A549 (cell line): Measurements from ENCODE around the gene ADAP1. TPM values are rescaled to one million over a fixed set of nuclear protein-coding genes. Genes with fewer than 3 reads are reported as not detected.

Experiments used
- ATAC-seq, 2 experiments: fragments of 200-7000 bp in 1 of 2; fragments of >200 bp in 1 of 2; cut with Nextera tagmentation in 1 of 2; cut with Tn5 transposase in 1 of 2; 3 replicates each; pipeline versions ENCODE4 v1.8.0 to v1.9.1; 2018 to 2020; ENCODE audit warnings: mild to moderate bottlenecking in 1 of 2, moderate library complexity in 1 of 2
- CTCF ChIA-PET: fragments of 300-600 bp; sonication (Branson Sonifier 250); formaldehyde crosslinking; extraction: SDS; loops from one replicate; lab custom pipeline; 2021; ENCODE audit warnings: antibody characterized with exemption, inconsistent platforms; lab: Yijun Ruan, JAX
- POLR2A ChIA-PET: fragments of 350-600 bp; formaldehyde crosslinking; extraction: SDS; loops from one replicate; lab custom pipeline; 2021; ENCODE audit warnings: antibody characterized with exemption, inconsistent platforms; lab: Yijun Ruan, JAX
- DNase-seq, 2 experiments: peaks; one replicate each; pipeline versions ENCODE4 v3.0.0 to v3.0.0-alpha.2; 2011 to 2016; ENCODE audit warnings: low read depth in 1 of 2, low spot score in 1 of 2
- FAIRE-seq: peaks from 2 replicates; lab custom pipeline; 2011; peaks lifted over from hg19 to GRCh38; lab: Jason Lieb, UNC
- H3K27ac ChIP-seq, 2 experiments: fragments of >200 bp; sonication (Bioruptor Twin); formaldehyde crosslinking; 3 replicates each; pipeline ENCODE4 v1.5.1; 2016 to 2017
- H3K4me1 ChIP-seq: fragments of >200 bp; sonication (Bioruptor Twin); formaldehyde crosslinking; 3 replicates; pipeline ENCODE4 v1.6.1; 2016
- H3K4me2 ChIP-seq: fragments of >200 bp; sonication (Bioruptor Twin); formaldehyde crosslinking; 3 replicates; pipeline ENCODE4 v1.6.1; 2016
- H3K4me3 ChIP-seq: fragments of >200 bp; sonication (Bioruptor Twin); formaldehyde crosslinking; 3 replicates; pipeline ENCODE4 v1.5.1; 2016
- H3K9me3 ChIP-seq: fragments of >200 bp; sonication (Bioruptor Twin); formaldehyde crosslinking; 3 replicates; pipeline ENCODE4 v1.6.1; 2016
- CBX8 ChIP-seq: fragments of 200-600 bp; sonication (generic); IDR thresholded peaks from 2 replicates; pipeline ENCODE4 v1.6.1; 2016
- EHF ChIP-seq: fragments of 250-450 bp; sonication (Bioruptor Pico); IDR thresholded peaks from 2 replicates; pipeline ENCODE4 v1.5.0; 2020; ENCODE audit warnings: mild to moderate bottlenecking
- EHMT2 ChIP-seq: fragments of 200-600 bp; sonication (generic); IDR thresholded peaks from 2 replicates; pipeline ENCODE4 v1.6.1; 2016; ENCODE audit warnings: antibody characterized with exemption, low read depth, mild to moderate bottlenecking, moderate library complexity
- ESRRA ChIP-seq: fragments of 150-350 bp; IDR thresholded peaks from 2 replicates; pipeline ENCODE4 v1.6.1; 2014; ENCODE audit warnings: mild to moderate bottlenecking, low read length, borderline replicate concordance
- FOSB ChIP-seq: fragments of 250-450 bp; sonication (Bioruptor Pico); IDR thresholded peaks from 2 replicates; pipeline ENCODE4 v1.5.0; 2020; ENCODE audit warnings: mild to moderate bottlenecking, moderate library complexity
- HOXA7 ChIP-seq: fragments of 250-450 bp; sonication (Bioruptor Pico); IDR thresholded peaks from 2 replicates; pipeline ENCODE4 v1.5.0; 2020; ENCODE audit warnings: mild to moderate bottlenecking, moderate library complexity
- JUN ChIP-seq, 2 experiments: fragments of >200 bp; sonication (Bioruptor Twin); formaldehyde crosslinking; IDR thresholded peaks; 2 replicates in 1 of 2; 3 replicates in 1 of 2; pipeline ENCODE4 v1.6.1; 2016 to 2017
- NR3C1 ChIP-seq: fragments of >200 bp; sonication (Bioruptor Twin); formaldehyde crosslinking; IDR thresholded peaks from 3 replicates; pipeline ENCODE4 v1.6.1; 2017
- PHF8 ChIP-seq: fragments of 200-600 bp; sonication (generic); IDR thresholded peaks from 2 replicates; pipeline ENCODE4 v1.6.1; 2016; ENCODE audit warnings: low read depth, mild to moderate bottlenecking, antibody characterized with exemption, moderate library complexity, borderline replicate concordance
- RAD21 ChIP-seq, 2 experiments: fragments of >200 bp in 1 of 2; sonication (Bioruptor Twin) in 1 of 2; formaldehyde crosslinking in 1 of 2; IDR thresholded peaks in 1 of 2; conservative IDR thresholded peaks in 1 of 2; 2 replicates in 1 of 2; 3 replicates in 1 of 2; pipeline ENCODE4 v1.6.1; 2012 to 2018; ENCODE audit warnings: inconsistent platforms in 1 of 2
- RARB ChIP-seq: fragments of 250-450 bp; sonication (Bioruptor Pico); IDR thresholded peaks from 2 replicates; pipeline ENCODE4 v1.8.0; 2021; ENCODE audit warnings: mild to moderate bottlenecking, moderate library complexity
- SMC3 ChIP-seq: fragments of >200 bp; sonication (Bioruptor Twin); formaldehyde crosslinking; IDR thresholded peaks from 3 replicates; pipeline ENCODE4 v1.6.1; 2018; ENCODE audit warnings: inconsistent platforms
- SREBF2 ChIP-seq: fragments of 450-650 bp; IDR thresholded peaks from 2 replicates; pipeline ENCODE4 v1.6.1; 2014; ENCODE audit warnings: mild to moderate bottlenecking, moderate library complexity
- TP53 ChIP-seq: fragments of 250-450 bp; sonication (Bioruptor Pico); IDR thresholded peaks from 2 replicates; pipeline ENCODE4 v1.5.0; 2021; ENCODE audit warnings: mild to moderate bottlenecking, moderate library complexity
- ZNF302 ChIP-seq: fragments of 250-450 bp; sonication (Bioruptor Pico); IDR thresholded peaks from 2 replicates; pipeline ENCODE4 v1.9.0; 2021; ENCODE audit warnings: inconsistent platforms, mild to moderate bottlenecking, moderate library complexity
- WGBS: methylation state at CpG from one replicate; pipeline ENCODE4 v1.1.6; 2017; ENCODE audit errors: missing lambda C conversion rate; 5-methylcytosine and 5-hydroxymethylcytosine counted together
- polyA plus RNA-seq, 4 experiments: library from polyadenylated mRNA; depleted of rRNA in 3 of 4; stranded (reverse); fragments of >200 nt; fragmentation: RNase III in 1 of 4; extraction: RNeasy Plus Mini Kit Qiagen cat#74134 plus additional on column Dnase treatment in 1 of 4; gene quantifications; 2 replicates in 3 of 4; 3 replicates in 1 of 4; pipeline ENCODE4 v1.2.3, GENCODE V29; 2011 to 2017
- TF ChIP-seq, protein P1 (sequence below): fragments of 250-450 bp; sonication (Bioruptor Pico); IDR thresholded peaks from 2 replicates; pipeline ENCODE4 v1.5.0; 2020; ENCODE audit warnings: low read depth, mild to moderate bottlenecking, moderate library complexity
- TF ChIP-seq, protein P2 (sequence below): IDR thresholded peaks from 2 replicates; pipeline ENCODE4 v1.6.1; 2012
- TF ChIP-seq, protein P3 (sequence below): fragments of 250-450 bp; sonication (Bioruptor Pico); IDR thresholded peaks from 2 replicates; pipeline ENCODE4 v1.5.0; 2021; ENCODE audit warnings: mild to moderate bottlenecking, moderate library complexity, borderline replicate concordance
- TF ChIP-seq, protein P4 (sequence below): IDR thresholded peaks from 2 replicates; pipeline ENCODE4 v1.6.1; 2012
- TF ChIP-seq, protein P5 (sequence below): fragments of >200 bp; sonication (Bioruptor Twin); formaldehyde crosslinking; IDR thresholded peaks from 2 replicates; pipeline ENCODE4 v1.6.1; 2016
- TF ChIP-seq, protein P6 (sequence below): fragments of 200-600 bp; sonication (generic); IDR thresholded peaks from 2 replicates; pipeline ENCODE4 v1.6.1; 2016; ENCODE audit warnings: antibody characterized with exemption, mild to moderate bottlenecking, moderate library complexity

Gene ADAP1
- polyA plus RNA-seq, 2 of the 4 experiments (the other 2 are of a cell fraction) = 1.7 to 2.5 TPM

DNA sequence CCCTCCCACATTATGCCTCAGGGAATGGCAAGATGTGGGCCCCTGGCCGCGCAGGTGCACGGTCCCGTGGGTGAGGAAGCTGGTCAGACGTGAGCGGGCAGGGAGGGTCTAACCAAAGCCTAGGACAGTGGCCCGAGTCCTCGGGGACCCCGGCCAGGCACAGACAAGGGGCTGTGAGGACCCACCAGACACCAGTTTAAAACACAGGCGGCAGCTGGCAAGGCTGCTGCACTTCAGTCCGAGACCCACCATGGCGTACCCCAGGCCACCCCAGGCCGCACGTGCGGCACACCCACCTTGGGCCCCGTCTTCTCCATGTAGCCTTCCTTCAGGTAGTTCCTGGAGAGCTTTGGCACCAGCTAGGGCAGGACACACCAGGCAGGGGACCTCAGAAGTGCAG lies 54.7 kb downstream of the ADAP1 start:
- ATAC-seq (no peak), FAIRE-seq (no peak), DNase-seq (no peak)
- no peak overlapping the region for H3K27ac ChIP-seq
- ChIA-PET POLR2A (no interaction called here), CTCF (interaction anchor here (0.7 to 2.5 kb wide), 4 partner anchors 8 to 166 kb away, joined by 3 to 6 read pairs (median 5); no protein-coding TSS in a partner anchor)
- 95% methylated on average over 10 of the region's 16 CpGs for WGBS
- no peak overlapping the region for H3K4me2 ChIP-seq
- H3K9me3 ChIP-seq = no peaks in the 10 kb centered on the region
- H3K4me3 ChIP-seq = no peak overlapping the region
- peaks cover 21% of the 10 kb centered on the region for H3K4me1 ChIP-seq
- TF ChIP-seq HOXA7 (no peak), PHF8 (no peak), CBX8 (no peak), SREBF2 (no peak), EHMT2 (no peak), NR3C1 (no peak), RAD21 (conservative IDR thresholded peaks at IDR 0.05 in 1 of 2, IDR thresholded peaks at IDR 0.05 in 1 of 2) (no peak), ESRRA (no peak), SMC3 (no peak), ZNF302 (no peak), TP53 (CRISPR knock-in tag) (no peak), JUN (IDR thresholded peaks at IDR 0.05) (no peak), RARB (CRISPR knock-in tag) (no peak)
- TF ChIP-seq, protein P1, sequence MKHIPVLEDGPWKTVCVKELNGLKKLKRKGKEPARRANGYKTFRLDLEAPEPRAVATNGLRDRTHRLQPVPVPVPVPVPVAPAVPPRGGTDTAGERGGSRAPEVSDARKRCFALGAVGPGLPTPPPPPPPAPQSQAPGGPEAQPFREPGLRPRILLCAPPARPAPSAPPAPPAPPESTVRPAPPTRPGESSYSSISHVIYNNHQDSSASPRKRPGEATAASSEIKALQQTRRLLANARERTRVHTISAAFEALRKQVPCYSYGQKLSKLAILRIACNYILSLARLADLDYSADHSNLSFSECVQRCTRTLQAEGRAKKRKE (CRISPR knock-in tag) = no peak
- TF ChIP-seq, protein P2, sequence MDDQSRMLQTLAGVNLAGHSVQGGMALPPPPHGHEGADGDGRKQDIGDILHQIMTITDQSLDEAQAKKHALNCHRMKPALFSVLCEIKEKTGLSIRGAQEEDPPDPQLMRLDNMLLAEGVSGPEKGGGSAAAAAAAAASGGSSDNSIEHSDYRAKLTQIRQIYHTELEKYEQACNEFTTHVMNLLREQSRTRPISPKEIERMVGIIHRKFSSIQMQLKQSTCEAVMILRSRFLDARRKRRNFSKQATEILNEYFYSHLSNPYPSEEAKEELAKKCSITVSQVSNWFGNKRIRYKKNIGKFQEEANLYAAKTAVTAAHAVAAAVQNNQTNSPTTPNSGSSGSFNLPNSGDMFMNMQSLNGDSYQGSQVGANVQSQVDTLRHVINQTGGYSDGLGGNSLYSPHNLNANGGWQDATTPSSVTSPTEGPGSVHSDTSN = no peak
- TF ChIP-seq, protein P3, sequence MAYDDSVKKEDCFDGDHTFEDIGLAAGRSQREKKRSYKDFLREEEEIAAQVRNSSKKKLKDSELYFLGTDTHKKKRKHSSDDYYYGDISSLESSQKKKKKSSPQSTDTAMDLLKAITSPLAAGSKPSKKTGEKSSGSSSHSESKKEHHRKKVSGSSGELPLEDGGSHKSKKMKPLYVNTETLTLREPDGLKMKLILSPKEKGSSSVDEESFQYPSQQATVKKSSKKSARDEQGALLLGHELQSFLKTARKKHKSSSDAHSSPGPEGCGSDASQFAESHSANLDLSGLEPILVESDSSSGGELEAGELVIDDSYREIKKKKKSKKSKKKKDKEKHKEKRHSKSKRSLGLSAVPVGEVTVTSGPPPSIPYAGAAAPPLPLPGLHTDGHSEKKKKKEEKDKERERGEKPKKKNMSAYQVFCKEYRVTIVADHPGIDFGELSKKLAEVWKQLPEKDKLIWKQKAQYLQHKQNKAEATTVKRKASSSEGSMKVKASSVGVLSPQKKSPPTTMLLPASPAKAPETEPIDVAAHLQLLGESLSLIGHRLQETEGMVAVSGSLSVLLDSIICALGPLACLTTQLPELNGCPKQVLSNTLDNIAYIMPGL (CRISPR knock-in tag) = no peak
- TF ChIP-seq, protein P4, sequence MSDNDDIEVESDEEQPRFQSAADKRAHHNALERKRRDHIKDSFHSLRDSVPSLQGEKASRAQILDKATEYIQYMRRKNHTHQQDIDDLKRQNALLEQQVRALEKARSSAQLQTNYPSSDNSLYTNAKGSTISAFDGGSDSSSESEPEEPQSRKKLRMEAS = no peak
- TF ChIP-seq, protein P5, sequence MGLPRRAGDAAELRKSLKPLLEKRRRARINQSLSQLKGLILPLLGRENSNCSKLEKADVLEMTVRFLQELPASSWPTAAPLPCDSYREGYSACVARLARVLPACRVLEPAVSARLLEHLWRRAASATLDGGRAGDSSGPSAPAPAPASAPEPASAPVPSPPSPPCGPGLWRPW = no peak

DNA sequence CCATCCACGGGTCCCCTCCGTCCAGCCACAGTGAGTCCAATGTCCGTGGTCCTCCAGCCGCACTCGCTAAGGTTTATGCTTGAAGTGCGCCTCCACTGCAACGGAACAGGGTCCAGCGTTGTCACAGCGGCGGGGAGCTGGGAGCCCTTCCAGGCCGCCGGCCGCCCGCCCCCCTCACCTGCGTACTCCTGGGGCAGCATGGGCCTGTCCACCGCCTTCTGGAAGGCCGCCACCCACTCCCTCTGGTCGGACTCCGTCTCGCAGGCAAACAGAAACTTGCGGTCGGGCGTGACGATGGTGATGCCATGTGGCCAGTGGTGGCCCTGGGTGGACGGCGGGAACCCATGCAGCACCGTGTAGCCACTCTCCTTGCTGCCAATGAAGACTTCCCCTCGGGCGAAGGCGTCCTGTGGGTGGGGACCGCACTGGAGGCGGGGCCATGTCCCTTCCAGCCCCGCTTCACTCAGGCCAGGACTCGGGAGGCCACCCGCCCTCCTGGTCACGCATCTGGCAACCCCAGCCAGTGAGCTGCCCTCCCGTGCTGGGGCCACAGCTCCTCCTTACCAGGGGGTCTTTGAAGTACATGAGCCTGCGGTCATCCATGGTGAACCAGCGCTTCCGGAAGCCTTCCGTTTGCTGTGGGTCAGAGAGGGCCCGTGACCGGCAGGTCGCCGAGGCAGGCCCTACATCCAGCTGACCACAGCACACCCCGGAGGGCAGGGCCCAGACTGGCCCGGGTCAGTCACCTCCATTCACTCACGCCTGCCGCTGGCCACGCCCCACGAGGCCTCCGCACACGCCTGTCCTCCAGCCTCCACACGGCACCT lies 55.4 kb downstream of the ADAP1 start:
- no peak for FAIRE-seq
- Histone ChIP-seq H3K27ac (no peak overlapping the region), H3K9me3 (no peaks in the 10 kb centered on the region), H3K4me1 (peaks cover 14% of the 10 kb centered on the region), H3K4me3 (no peak overlapping the region), H3K4me2 (no peak overlapping the region)
- WGBS = 93% methylated on average over 52 of the region's 54 CpGs
- ChIA-PET CTCF (interaction anchor here (0.8 to 2.5 kb wide), 4 partner anchors 9 to 187 kb away, joined by 3 to 6 read pairs (median 4); no protein-coding TSS in a partner anchor), POLR2A (no interaction called here)
- DNase-seq = no peak
- no peak for ATAC-seq
- TF ChIP-seq, protein P6, sequence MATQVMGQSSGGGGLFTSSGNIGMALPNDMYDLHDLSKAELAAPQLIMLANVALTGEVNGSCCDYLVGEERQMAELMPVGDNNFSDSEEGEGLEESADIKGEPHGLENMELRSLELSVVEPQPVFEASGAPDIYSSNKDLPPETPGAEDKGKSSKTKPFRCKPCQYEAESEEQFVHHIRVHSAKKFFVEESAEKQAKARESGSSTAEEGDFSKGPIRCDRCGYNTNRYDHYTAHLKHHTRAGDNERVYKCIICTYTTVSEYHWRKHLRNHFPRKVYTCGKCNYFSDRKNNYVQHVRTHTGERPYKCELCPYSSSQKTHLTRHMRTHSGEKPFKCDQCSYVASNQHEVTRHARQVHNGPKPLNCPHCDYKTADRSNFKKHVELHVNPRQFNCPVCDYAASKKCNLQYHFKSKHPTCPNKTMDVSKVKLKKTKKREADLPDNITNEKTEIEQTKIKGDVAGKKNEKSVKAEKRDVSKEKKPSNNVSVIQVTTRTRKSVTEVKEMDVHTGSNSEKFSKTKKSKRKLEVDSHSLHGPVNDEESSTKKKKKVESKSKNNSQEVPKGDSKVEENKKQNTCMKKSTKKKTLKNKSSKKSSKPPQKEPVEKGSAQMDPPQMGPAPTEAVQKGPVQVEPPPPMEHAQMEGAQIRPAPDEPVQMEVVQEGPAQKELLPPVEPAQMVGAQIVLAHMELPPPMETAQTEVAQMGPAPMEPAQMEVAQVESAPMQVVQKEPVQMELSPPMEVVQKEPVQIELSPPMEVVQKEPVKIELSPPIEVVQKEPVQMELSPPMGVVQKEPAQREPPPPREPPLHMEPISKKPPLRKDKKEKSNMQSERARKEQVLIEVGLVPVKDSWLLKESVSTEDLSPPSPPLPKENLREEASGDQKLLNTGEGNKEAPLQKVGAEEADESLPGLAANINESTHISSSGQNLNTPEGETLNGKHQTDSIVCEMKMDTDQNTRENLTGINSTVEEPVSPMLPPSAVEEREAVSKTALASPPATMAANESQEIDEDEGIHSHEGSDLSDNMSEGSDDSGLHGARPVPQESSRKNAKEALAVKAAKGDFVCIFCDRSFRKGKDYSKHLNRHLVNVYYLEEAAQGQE = no peak
- TF ChIP-seq FOSB (no peak), HOXA7 (no peak), EHF (CRISPR knock-in tag) (no peak)
- TF ChIP-seq, protein P2 = no peak
